HS-5 (cell line): Measurements from ENCODE around the gene HNRNPL.
"Not testable (repeated sequence)": the region's sequence is repeated elsewhere in the genome, so short reads cannot be mapped to it uniquely, and the experiment has no call there.

Source experiments
- DNase-seq: peaks from one replicate; pipeline ENCODE4 v3.0.0-alpha.2; 2012; ENCODE audit warnings: low read depth

Gene HNRNPL

GRCh38 chr19:38829203-38829602 is 20.6 kb downstream of the HNRNPL start:
- not testable (repeated sequence) for DNase-seq

- no peak for DNase-seq
Observed at GRCh38 chr19:38826856-38827551, 22.8 kb downstream of the HNRNPL start.

- DNase-seq, result not testable (repeated sequence)
Observed at GRCh38 chr19:38825936-38826335, 23.9 kb downstream of the HNRNPL start.

GRCh38 chr19:38821230-38821825 is 28.5 kb downstream of the HNRNPL start:
- DNase-seq, result not testable (repeated sequence)

- DNase-seq, result no peak
Observed at GRCh38 chr19:38819231-38819920, 30.4 kb downstream of the HNRNPL start.

- no peak for DNase-seq
Observed at GRCh38 chr19:38817081-38817480, 32.7 kb downstream of the HNRNPL start.

- no peak for DNase-seq
Observed at GRCh38 chr19:38816131-38816750, 33.5 kb downstream of the HNRNPL start.

- DNase-seq, result no peak
Observed at GRCh38 chr19:38815059-38816001, 34.5 kb downstream of the HNRNPL start.

- not testable (repeated sequence) for DNase-seq
Observed at GRCh38 chr19:38813932-38814331, 35.9 kb downstream of the HNRNPL start.

GRCh38 chr19:38813323-38813722 is 36.5 kb downstream of the HNRNPL start:
- no peak for DNase-seq

- no peak for DNase-seq
Observed at GRCh38 chr19:38812841-38813320, 36.9 kb downstream of the HNRNPL start, which contains the start of gene LGALS4. LGALS4 (minus strand) TSS chr19:38812945; CDS start chr19:38812886, 59 bp downstream.

GRCh38 chr19:38812009-38812840 is 37.6 kb downstream of the HNRNPL start:
- no peak for DNase-seq

- DNase-seq, result no peak
Observed at GRCh38 chr19:38809592-38810252, 40.1 kb downstream of the HNRNPL start.

- no peak for DNase-seq
Observed at GRCh38 chr19:38808741-38809140, 41.0 kb downstream of the HNRNPL start.

- DNase-seq, result not testable (repeated sequence)
Observed at GRCh38 chr19:38807374-38808098, 42.2 kb downstream of the HNRNPL start.

- no peak for DNase-seq
Observed at GRCh38 chr19:38806371-38806770, 43.4 kb downstream of the HNRNPL start.

- no peak for DNase-seq
Observed at GRCh38 chr19:38805180-38805579, 44.6 kb downstream of the HNRNPL start.

- DNase-seq, result no peak
Observed at GRCh38 chr19:38803543-38803942, 46.2 kb downstream of the HNRNPL start.
